ENCODE data around the gene GRIA1.

DNA sequence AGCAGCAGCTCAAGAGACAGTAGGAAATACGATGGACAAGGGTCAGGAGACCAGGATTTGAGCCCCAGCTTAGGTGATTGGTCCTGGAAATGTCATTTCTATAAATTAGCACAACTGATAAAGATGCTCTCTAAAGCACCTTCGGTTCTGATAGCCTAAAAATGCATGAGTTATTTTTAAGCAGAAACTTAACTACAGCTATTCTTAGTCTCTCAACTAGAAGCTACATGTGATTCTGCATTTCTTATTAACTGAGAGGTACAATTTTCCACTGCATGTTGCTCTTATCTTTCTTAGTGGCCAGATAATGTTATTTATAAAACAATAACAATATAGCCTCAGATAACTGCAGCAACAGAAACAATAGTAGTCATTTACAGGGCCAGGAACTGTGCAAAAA lies 136.4 kb downstream of the GRIA1 start:
- TF ChIP-seq POLR2AphosphoS5 (IDR thresholded peaks at IDR 0.05) = no peak
- no peak for TF ChIP-seq CTCF (IDR thresholded peaks at IDR 0.05)
